ENCODE measurements around the gene LAMC2.

LAMC2 gene

GRCh38 chr1:183279835-183280234 lies 93.8 kb downstream of the LAMC2 start:
- Histone ChIP-seq H3F3A (ENCODE audit: insufficient read depth) (no peaks in the 10 kb centered on the region), H3K4me3 (ENCODE audit: insufficient read depth, low read length, poor library complexity, severe bottlenecking) (no peak overlapping the region), H3K27ac (ENCODE audit: low read depth, low read length) (no peak overlapping the region), H3K4me2 (ENCODE audit: low read depth, low read length, poor library complexity, severe bottlenecking) (no peak overlapping the region), H3K9ac (ENCODE audit: low read length) (no peak overlapping the region), H4K20me1 (ENCODE audit: low read depth, low read length) (no peaks in the 10 kb centered on the region), H3K27me3 (ENCODE audit: low read length) (no peaks in the 10 kb centered on the region), H3K9me2 (replicated peaks; ENCODE audit: insufficient read depth, low read length) (no peaks in the 10 kb centered on the region), H3K79me2 (ENCODE audit: insufficient read depth, low read length) (no peaks in the 10 kb centered on the region), H3K9me3 (ENCODE audit: insufficient read depth, low read length) (no peaks in the 10 kb centered on the region), H3K36me3 (ENCODE audit: low read length) (no peaks in the 10 kb centered on the region), H2AFZ (ENCODE audit: low read depth, low read length, severe bottlenecking) (no peak overlapping the region)
- TF ChIP-seq, protein P1, sequence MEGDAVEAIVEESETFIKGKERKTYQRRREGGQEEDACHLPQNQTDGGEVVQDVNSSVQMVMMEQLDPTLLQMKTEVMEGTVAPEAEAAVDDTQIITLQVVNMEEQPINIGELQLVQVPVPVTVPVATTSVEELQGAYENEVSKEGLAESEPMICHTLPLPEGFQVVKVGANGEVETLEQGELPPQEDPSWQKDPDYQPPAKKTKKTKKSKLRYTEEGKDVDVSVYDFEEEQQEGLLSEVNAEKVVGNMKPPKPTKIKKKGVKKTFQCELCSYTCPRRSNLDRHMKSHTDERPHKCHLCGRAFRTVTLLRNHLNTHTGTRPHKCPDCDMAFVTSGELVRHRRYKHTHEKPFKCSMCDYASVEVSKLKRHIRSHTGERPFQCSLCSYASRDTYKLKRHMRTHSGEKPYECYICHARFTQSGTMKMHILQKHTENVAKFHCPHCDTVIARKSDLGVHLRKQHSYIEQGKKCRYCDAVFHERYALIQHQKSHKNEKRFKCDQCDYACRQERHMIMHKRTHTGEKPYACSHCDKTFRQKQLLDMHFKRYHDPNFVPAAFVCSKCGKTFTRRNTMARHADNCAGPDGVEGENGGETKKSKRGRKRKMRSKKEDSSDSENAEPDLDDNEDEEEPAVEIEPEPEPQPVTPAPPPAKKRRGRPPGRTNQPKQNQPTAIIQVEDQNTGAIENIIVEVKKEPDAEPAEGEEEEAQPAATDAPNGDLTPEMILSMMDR (IDR thresholded peaks at IDR 0.05; ENCODE audit: insufficient read depth, low read length, poor library complexity, severe bottlenecking) = no peak
- no peak for TF ChIP-seq EZH2phosphoT487 (conservative IDR thresholded peaks at IDR 0.05; ENCODE audit: low read length)

DNA sequence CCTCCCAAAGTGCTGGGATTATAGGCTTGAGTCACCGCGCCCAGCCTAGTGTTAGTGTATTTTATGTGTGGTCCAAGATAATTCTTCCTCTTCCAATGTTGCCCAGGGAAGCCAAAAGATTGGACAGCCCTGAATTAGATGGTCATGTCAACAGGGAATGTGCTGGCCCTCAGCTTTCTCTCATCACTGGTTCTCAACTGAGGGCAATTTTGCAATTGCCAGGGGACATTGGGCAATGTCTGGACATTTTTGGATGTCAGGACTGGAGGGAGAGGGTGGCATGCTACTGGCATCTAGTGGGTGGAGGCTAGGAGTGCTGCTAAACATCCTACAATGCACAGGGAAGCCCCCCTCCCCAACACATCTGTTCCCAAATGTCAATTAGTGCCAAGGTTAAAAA lies 95.0 kb downstream of the LAMC2 start:
- H3K27me3 ChIP-seq (ENCODE audit: low read length) = no peaks in the 10 kb centered on the region
- no peaks in the 10 kb centered on the region for H4K20me1 ChIP-seq (ENCODE audit: low read depth, low read length)
- H3K79me2 ChIP-seq (ENCODE audit: insufficient read depth, low read length) = no peaks in the 10 kb centered on the region
- no peaks in the 10 kb centered on the region for H3K9me2 ChIP-seq (replicated peaks; ENCODE audit: insufficient read depth, low read length)
- no peaks in the 10 kb centered on the region for H3K36me3 ChIP-seq (ENCODE audit: low read length)
- no peak overlapping the region for H3K4me2 ChIP-seq (ENCODE audit: low read depth, low read length, poor library complexity, severe bottlenecking)
- H3K4me3 ChIP-seq (ENCODE audit: insufficient read depth, low read length, poor library complexity, severe bottlenecking) = no peak overlapping the region
- H3K9me3 ChIP-seq (ENCODE audit: insufficient read depth, low read length) = no peaks in the 10 kb centered on the region
- no peak overlapping the region for H2AFZ ChIP-seq (ENCODE audit: low read depth, low read length, severe bottlenecking)
- no peaks in the 10 kb centered on the region for H3F3A ChIP-seq (ENCODE audit: insufficient read depth)
- TF ChIP-seq EZH2phosphoT487 (conservative IDR thresholded peaks at IDR 0.05; ENCODE audit: low read length) = no peak
- TF ChIP-seq, protein P1 (IDR thresholded peaks at IDR 0.05; ENCODE audit: insufficient read depth, low read length, poor library complexity, severe bottlenecking) = no peak
- no peak overlapping the region for H3K9ac ChIP-seq (ENCODE audit: low read length)
- no peak overlapping the region for H3K27ac ChIP-seq (ENCODE audit: low read depth, low read length)

DNA sequence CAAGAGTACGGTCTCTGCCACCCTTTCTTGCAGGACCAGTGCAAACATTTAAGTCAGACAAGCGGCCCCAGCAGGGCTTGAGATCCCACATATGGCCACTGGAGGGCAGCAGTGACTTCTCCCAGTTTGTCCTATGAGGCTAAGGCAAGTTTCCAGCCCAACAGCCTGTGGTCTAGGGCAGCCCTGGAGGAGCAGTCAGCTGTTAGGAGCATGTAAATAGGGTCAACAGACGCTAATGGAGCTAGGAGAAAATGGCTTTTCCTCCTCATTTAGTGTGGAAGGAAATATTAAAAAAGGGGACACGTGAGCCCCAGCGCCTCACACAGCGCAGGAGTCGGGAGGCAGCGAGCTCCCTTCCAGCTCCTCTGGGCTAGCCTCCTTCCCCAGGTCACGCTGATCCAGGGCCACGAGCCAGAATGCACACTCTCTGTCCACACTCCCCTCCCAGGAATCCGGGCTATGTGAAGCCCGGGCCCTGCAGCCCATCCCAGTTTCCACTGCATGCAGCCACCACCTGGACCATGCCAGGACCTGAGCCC lies 95.6 kb downstream of the LAMC2 start:
- no peaks in the 10 kb centered on the region for H3K9me3 ChIP-seq (ENCODE audit: insufficient read depth, low read length)
- H3F3A ChIP-seq (ENCODE audit: insufficient read depth) = no peaks in the 10 kb centered on the region
- H4K20me1 ChIP-seq (ENCODE audit: low read depth, low read length) = no peaks in the 10 kb centered on the region
- H2AFZ ChIP-seq (ENCODE audit: low read depth, low read length, severe bottlenecking) = no peak overlapping the region
- H3K4me2 ChIP-seq (ENCODE audit: low read depth, low read length, poor library complexity, severe bottlenecking) = no peak overlapping the region
- H3K27ac ChIP-seq (ENCODE audit: low read depth, low read length) = no peak overlapping the region
- H3K9ac ChIP-seq (ENCODE audit: low read length) = no peak overlapping the region
- no peaks in the 10 kb centered on the region for H3K27me3 ChIP-seq (ENCODE audit: low read length)
- no peaks in the 10 kb centered on the region for H3K9me2 ChIP-seq (replicated peaks; ENCODE audit: insufficient read depth, low read length)
- H3K36me3 ChIP-seq (ENCODE audit: low read length) = no peaks in the 10 kb centered on the region
- no peak for TF ChIP-seq EZH2phosphoT487 (conservative IDR thresholded peaks at IDR 0.05; ENCODE audit: low read length)
- TF ChIP-seq, protein P1 (IDR thresholded peaks at IDR 0.05; ENCODE audit: insufficient read depth, low read length, poor library complexity, severe bottlenecking) = peak; percentile 83
- H3K4me3 ChIP-seq (ENCODE audit: insufficient read depth, low read length, poor library complexity, severe bottlenecking) = no peak overlapping the region
- H3K79me2 ChIP-seq (ENCODE audit: insufficient read depth, low read length) = no peaks in the 10 kb centered on the region

All from SU-DHL-6 (cell line).